GM19372 (cell line): ENCODE data around the gene PALB2.

Source experiments
- ATAC-seq: cut with Tn5 transposase; IDR thresholded peaks from one replicate; pipeline ENCODE4 v1.9.1; 2021; ENCODE audit warnings: mild to moderate bottlenecking, low read depth, moderate library complexity; ENCODE audit not compliant: unreplicated experiment

Gene PALB2

GRCh38 chr16:23556881-23557778 lies 84.0 kb downstream of the PALB2 start, which contains the start of the genes EARS2 and UBFD1:
Gene EARS2, minus strand, starts transcription at chr16:23557350. Its CDS starts 7 bp downstream, at chr16:23557343.
Gene UBFD1, plus strand, starts transcription at chr16:23557727. Its CDS starts 16 bp downstream, at chr16:23557743.
- peak; percentile 86 for ATAC-seq

- no peak for ATAC-seq
These were observed 86.6 kb downstream of the PALB2 start for GRCh38 chr16:23554536-23554935.
